SK-MEL-5 (cell line): ENCODE results near the gene GGCX. TPM values are rescaled to one million over a fixed set of nuclear protein-coding genes. Genes with fewer than 3 reads are reported as not detected.
"Not testable (repeated sequence)": the region's sequence is repeated elsewhere in the genome, so short reads cannot be mapped to it uniquely, and the experiment has no call there.

Source experiments
- DNase-seq: peaks from one replicate; pipeline ENCODE4 v3.0.0-alpha.2; 2016; ENCODE audit warnings: low read depth, low spot score
- in situ Hi-C: cut with HindIII; loops from 2 replicates; pipeline ENCODE4 v1.10.0; 2016; ENCODE audit warnings: low sequenced_read_pairs, high pct_unique_total_duplicates, low pct_unique_long_range_greater_than_20kb
- polyA plus RNA-seq, 2 experiments: library from polyadenylated mRNA; depleted of rRNA; stranded (reverse); fragments of >200 nt; gene quantifications; 2 replicates each; pipeline ENCODE4 v1.2.3, GENCODE V29; 2015
- total RNA-seq: library from RNA; depleted of rRNA; stranded (reverse); fragments of >200 nt; shearing (Covaris generic); gene quantifications from 2 replicates; pipeline ENCODE4 v1.2.3, GENCODE V29; 2014; rRNA removed

The GGCX gene
- total RNA-seq: 71.5 and 90.9 TPM in 2 replicates
- polyA plus RNA-seq (2015; cell fraction: cytosol; rRNA removed): 133 and 155 TPM in 2 replicates
- polyA plus RNA-seq (2015; cell fraction: nucleus; rRNA removed): 61.0 and 91.2 TPM in 2 replicates

DNA sequence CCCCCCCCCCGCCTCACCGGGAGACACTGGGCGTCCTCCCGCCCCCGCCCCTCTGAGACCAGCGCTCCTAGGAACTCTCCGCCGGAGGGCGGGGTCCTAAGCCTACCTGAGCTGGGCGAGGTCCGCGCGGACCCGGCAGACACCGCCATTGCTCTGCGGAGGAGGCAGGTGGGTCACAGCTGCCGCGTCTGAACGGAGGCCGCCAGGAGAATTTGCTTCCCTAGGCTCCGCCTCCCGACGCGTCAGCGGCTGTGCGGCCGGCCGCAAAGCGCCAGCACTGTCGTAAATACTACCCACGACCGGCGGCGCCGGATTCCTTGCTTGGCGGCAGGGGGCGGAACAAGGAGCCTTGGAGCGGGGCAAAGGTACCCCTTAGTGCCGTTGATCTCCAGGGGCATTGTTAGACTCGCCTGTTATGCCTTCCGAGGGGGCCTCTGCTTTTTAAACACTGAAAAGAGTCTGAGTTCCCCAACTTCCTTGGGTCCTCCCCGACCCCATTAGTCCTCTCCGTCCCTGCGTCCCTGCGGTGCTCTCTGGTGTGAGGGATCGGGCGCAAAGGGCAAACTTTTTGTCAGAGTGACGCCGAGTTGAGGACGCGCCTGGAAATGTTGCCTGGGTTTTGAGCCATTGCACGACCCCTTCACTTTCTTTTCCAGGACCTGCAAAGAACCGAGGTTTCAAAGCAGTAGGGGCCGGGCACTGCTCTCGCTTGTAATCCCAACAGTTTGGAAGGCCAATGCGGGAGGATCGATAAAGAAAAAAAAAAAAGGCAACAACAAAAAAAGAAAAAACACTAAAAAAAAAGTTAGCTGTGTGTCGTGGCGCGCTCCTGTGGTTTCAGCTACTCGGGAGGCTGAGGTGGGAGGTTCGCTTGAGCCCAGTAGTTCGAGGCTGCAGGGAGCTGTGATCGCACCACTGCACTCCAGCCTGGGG lies at the start of gene GGCX:
TSS of gene GGCX (minus strand) at position 214 of the 933 bp plus-strand sequence. CDS start at position 149, 65 bp downstream.
- in situ Hi-C loops: no loop called here
- peak; percentile 95 for DNase-seq

DNA sequence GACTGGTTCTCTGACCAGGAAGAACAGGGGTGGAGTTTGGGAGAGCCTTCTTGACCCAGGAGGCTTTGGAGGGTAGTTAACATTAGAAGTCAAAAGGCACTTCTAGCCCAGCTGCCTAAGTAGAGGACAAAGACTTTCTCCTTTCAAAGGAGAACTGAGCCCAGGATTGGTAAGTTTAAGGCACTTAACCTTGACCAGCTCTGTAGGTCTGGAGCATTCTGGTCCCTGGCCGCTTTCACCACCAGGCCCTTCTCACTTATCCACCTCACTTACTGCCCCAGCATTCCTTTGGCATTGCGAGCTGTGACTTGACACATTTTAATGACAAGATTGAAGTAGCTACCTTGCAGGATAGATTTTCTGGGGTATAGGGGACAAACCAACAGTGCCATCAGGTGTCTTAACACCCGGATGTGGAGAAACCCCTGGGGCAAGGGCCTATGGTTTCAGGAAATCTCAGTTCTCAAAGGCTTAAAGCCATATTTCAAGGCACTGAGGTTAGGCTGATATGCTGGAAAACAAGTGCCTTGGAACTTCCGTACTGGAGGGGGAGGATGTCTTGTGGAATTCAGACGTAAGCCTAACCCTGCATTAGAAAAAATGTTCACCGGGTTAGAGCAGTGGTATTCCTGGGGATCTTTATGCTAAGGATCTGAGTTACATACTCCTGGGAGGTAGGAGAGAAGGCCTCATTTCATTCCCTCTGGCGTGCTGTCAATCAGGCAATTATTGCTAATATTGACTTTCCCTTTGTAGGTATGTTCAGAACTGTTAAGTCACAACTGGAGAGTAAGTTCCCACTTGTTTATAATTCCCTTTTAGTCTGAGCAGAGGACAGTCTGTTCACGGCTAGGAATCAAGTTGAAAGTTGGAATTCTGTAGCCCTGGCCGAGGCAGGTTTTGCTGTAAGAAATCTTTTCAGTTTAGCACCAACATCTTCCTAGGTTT lies 46.2 kb upstream of the GGCX start:
- in situ Hi-C loops: no loop called here

GRCh38 chr2:85606116-85606455 lies 44.8 kb upstream of the GGCX start:
- in situ Hi-C loops: no loop called here
- no peak for DNase-seq

More for the DNA sequence above, 46.2 kb upstream of the GGCX start:
- no peak for DNase-seq

DNA sequence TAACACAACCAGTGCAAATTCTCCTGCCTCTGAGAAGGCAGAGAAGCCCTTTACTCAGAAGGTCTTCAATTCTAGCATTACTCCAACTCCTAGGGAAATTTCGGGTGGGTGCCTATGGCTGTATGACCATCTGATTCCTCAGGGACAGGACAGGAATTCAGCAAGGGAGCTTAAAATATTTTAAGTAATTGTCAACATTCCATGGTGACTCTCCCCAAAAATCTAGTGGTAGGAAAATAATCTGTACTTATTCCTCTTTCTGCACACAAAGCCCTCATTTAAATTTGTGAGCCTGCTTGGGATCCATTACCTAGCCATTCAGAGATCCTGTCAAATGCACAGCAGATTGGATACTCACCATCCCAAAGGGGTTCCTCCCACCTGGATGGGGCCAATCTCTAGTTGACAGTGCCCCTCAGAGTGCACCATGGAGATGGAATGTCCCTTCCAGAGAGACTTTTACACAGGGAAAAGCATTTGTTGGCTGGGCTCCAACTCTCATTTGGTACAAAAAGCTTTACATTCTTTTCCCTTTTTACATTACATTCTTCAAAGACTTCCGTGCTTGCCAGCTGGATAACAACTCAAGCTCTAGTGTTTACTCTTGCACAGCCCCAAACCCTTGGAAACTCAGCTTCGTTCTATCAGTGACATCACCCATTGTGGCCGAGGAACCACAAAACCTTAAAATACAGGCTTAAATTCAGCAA lies 44.3 kb upstream of the GGCX start:
- in situ Hi-C loops: no loop called here
- DNase-seq: no peak

- no peak for DNase-seq
- in situ Hi-C loops: no loop called here
Measured at GRCh38 chr2:85604568-85605339, 43.5 kb upstream of the GGCX start.

GRCh38 chr2:85604133-85604444 lies 42.8 kb upstream of the GGCX start:
- DNase-seq, in situ Hi-C loops: not testable (repeated sequence)

DNA sequence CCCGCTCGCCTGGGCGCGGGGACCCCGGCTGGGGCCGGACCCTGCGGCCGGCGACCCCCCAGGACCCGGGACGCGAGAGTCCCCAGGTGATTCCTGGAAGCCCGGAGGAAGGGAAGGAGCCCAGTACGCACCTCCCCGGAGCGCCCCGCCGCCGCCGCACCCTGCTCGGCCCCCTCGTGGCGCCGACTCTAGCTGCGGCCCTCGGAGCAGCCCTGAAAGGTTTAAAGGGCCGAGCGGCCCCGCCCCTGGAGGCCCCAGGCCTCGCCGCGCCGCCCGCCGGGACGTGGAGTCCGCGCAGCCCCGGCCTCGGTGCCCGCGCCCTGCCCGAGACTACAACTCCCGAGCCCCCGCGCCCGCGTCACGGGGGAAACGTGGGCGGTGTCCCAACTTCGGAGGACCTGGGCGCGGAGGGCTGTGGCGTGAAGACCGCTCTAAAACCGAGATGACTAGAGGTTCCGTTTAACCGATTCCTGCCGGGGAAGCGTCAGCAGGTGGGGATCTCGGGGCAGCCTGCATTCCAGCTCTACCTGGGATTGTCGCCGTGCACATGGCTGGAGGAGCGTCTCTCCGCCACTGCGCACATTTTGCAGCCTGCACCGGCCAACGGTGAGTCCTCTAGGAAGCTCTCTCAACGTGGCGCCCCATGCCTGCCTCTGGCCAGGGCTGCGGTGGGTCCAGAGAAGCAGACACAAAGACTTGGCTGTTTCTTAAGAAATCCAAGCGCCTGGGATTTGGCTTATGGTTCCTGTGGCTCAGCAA lies 41.4 kb upstream of the GGCX start, which contains the start of gene TMEM150A:
TSS of gene TMEM150A (minus strand) at position 223 of the 759 bp plus-strand sequence. CDS start 750 bp downstream, outside the sequence.
- DNase-seq: peak; percentile 94
- in situ Hi-C loops: no loop called here

DNA sequence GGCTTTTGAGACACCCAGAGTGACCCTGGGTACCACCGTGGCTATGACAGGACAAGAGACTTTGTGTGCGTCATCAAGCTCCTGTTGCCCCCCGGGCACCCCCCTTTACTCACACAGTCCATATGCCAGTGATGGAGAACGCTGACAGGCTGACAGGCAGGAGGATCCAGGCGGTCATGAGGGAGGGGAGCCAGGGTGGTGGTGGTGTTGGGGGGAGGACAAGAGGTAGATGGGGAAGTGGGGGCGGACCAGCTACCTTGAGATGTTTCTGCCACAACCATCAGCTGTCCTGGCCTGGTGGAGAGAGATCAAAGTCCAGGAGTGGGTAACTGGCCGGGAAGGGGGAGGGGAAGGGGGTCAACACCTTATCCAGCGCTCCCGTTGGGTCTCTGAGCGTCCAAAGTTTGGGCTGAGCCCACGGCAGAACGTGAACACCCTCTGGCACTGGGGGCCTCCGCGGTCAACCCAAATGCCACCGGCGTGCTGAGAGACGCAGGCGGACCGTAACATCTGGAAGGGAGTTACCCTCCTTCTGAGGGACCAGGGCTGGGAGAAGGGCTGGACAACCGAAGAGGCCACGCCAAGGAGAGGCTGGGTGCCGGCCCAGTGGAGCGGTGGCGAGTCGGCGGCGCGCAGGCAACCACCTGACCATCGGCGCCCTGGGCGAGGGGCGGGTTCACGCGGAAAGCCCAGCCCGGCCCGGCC lies 40.6 kb upstream of the GGCX start:
- in situ Hi-C loops: no loop called here
- DNase-seq: peak; percentile 58

- no peak for DNase-seq
- in situ Hi-C loops: no loop called here
Measured at GRCh38 chr2:85600951-85601770, 39.9 kb upstream of the GGCX start.

- no peak for DNase-seq
- in situ Hi-C loops: no loop called here
Measured at GRCh38 chr2:85600235-85600575, 38.9 kb upstream of the GGCX start.

DNA sequence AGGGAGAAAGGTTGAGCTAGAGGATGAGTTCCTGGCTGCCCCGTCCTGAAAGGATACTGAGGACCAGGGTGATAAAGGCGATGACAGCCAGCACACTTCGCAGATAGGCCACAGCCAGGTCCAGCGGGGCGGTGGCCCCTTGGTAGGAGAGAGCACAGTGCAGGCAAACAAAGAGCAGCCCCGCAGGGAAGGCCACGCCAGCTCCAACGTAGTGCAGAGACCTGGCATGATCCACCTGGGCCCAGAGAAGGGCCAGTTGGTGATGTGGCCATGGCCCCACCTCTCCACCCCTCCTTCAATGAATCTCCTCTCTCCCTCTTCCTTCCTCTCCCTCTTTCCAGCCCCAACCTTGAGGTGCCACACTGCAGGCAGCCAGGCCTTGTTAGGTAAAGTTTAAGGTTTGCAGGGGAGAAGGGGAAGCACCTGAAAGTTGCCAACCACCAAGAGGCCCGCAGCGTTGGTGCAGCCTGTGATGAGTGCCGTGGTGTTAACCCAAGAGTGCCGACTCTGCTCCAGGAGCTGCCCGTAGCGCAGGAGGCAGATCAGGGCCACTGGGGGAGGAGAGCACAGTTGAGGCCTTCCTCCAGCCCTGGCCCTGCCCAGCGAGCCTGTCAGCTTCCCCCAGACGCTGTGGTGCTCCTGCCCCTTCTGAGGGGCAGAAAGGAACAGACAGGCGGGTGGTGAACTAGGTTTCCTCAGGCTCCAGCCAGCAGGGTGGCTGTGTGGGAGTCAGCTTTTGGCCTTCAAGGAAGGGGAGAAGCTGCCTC lies 38.4 kb upstream of the GGCX start:
- DNase-seq: no peak
- in situ Hi-C loops: no loop called here

DNA sequence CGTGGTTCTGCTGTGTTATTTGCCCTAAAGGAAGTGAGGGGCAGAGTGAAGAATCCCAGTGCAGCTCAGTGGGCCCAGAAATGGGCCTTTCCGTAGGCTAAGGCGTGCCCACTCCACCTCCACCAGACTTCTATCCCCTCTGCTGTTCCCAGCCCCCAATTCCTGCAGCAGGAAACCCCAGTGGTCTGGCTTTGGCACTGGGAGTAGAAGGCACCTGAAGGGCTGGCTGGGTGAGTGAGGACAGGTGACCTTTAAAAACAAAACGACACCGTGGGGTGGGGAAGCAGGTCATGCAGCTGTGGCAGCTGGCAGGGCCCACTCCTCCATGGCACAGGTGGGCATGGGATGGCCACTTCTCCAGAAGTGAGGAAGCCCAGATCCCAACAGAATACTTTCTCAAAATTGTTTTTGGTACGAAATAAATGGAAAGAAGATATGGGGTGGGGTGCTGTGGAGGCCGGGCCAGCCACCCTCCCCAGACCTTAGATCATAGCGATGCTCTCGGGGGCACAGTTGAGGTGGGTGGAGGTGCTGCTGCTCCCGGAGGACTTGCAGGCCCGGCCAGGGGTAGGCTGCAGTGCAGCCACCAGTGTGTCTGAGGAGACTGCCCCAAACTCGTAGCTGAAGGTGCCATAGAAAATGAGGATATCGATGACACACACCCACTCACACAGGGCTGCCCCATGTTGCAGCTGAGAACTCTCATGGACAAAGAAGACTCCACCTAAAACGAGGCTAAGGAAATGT lies 37.5 kb upstream of the GGCX start:
- in situ Hi-C loops: no loop called here
- no peak for DNase-seq

DNA sequence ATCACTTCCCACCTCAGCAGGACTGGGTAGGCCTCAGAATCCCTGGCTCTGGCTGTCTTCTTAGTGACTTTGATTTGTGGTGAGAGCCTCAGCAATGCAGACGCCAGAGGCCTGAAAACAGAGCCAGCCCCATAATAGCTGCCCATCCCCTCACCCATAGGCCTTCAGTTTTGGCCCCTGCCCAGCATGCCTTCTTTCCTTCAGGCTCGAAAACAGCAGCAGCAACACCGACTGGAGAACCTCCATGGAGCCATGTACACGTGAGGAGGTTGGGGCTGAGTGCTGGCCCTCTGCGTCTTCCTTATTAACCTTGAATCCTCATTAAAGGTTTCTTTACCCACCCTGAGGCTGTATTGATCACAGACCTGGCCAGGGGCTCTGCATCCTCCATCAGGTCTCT lies 35.9 kb upstream of the GGCX start:
- in situ Hi-C loops: no loop called here
- DNase-seq: no peak
